ENCODE measurements around the gene PTPRZ1. TPM values are rescaled to one million over a fixed set of nuclear protein-coding genes. Genes with fewer than 3 reads are reported as not detected.

PTPRZ1 gene
- polyA plus RNA-seq, 1 of the 3 experiments (the other 2 are of a cell fraction): not detected

GRCh38 chr7:121908042-121908441, 35.1 kb downstream of the PTPRZ1 start:
- Histone ChIP-seq H3K9ac (no peak overlapping the region), H3K36me3 (replicated peaks in 1 of 2; ENCODE audit: control insufficient read depth in 1 of 2, insufficient read depth in 2 of 2, low read length in 1 of 2) (no peaks in the 10 kb centered on the region), H3K27ac (ENCODE audit: low read depth in 2 of 2, low read length in 1 of 2) (no peak overlapping the region), H4K20me1 (ENCODE audit: insufficient read depth) (no peaks in the 10 kb centered on the region), H3K4me1 (ENCODE audit: control insufficient read depth in 1 of 2, insufficient read depth in 2 of 2, low read depth in 1 of 2, low read length in 1 of 2) (no peaks in the 10 kb centered on the region), H3K9me3 (no peaks in the 10 kb centered on the region), H3K4me2 (no peak overlapping the region), H3K4me3 (ENCODE audit: low read depth in 2 of 2, low read length in 1 of 2) (no peak overlapping the region), H2AFZ (ENCODE audit: low read depth) (no peak overlapping the region), H3K79me2 (ENCODE audit: insufficient read depth) (no peaks in the 10 kb centered on the region), H3K27me3 (ENCODE audit: insufficient read depth) (peaks cover 11% of the 10 kb centered on the region; the same call in 1 of the 2 replicates), H3F3A (replicated peaks; ENCODE audit: insufficient read depth) (no peaks in the 10 kb centered on the region), H3K9me2 (no peaks in the 10 kb centered on the region)
- POLR2A ChIA-PET: interaction anchor here (0.7 kb wide), 1 partner anchor 728 kb away, joined by 4 read pairs; no protein-coding TSS in a partner anchor
- no peak for DNase-seq
- TF ChIP-seq JUND (IDR thresholded peaks at IDR 0.05) (no peak), CHD2 (IDR thresholded peaks at IDR 0.05; ENCODE audit: low read length, partially characterized antibody) (no peak), FOXM1 (IDR thresholded peaks at IDR 0.05; ENCODE audit: low read depth) (no peak), RAD21 (IDR thresholded peaks at IDR 0.05; ENCODE audit: low read length) (no peak), GABPA (IDR thresholded peaks at IDR 0.05; ENCODE audit: low read depth) (no peak), POLR2AphosphoS5 (IDR thresholded peaks at IDR 0.05; ENCODE audit: low read depth, low read length) (no peak), MEF2A (IDR thresholded peaks at IDR 0.05; ENCODE audit: borderline replicate concordance, low read depth) (no peak)
- CTCF ChIA-PET: no interaction called here

- WGBS (ENCODE audit: low lambda C conversion rate): 4% methylated on average over 3 of the region's 3 CpGs
- DNase-seq: no peak
- no peaks in the 10 kb centered on the region for H3K4me1 ChIP-seq (ENCODE audit: control insufficient read depth in 1 of 2, insufficient read depth in 2 of 2, low read depth in 1 of 2, low read length in 1 of 2)
- no peak overlapping the region for H2AFZ ChIP-seq (ENCODE audit: low read depth)
- no peak overlapping the region for H3K4me3 ChIP-seq (ENCODE audit: low read depth in 2 of 2, low read length in 1 of 2)
- no peak overlapping the region for H3K27ac ChIP-seq (ENCODE audit: low read depth in 2 of 2, low read length in 1 of 2)
- H3K9me3 ChIP-seq: no peaks in the 10 kb centered on the region
- H4K20me1 ChIP-seq (ENCODE audit: insufficient read depth): no peaks in the 10 kb centered on the region
- H3F3A ChIP-seq (replicated peaks; ENCODE audit: insufficient read depth): no peaks in the 10 kb centered on the region
- no peak for TF ChIP-seq RFX5 (IDR thresholded peaks at IDR 0.05; ENCODE audit: low read length)
- TF ChIP-seq JUND (IDR thresholded peaks at IDR 0.05): no peak
- no peak for TF ChIP-seq ZBTB33 (IDR thresholded peaks at IDR 0.05; ENCODE audit: borderline replicate concordance, low read depth)
- TF ChIP-seq, protein P1, sequence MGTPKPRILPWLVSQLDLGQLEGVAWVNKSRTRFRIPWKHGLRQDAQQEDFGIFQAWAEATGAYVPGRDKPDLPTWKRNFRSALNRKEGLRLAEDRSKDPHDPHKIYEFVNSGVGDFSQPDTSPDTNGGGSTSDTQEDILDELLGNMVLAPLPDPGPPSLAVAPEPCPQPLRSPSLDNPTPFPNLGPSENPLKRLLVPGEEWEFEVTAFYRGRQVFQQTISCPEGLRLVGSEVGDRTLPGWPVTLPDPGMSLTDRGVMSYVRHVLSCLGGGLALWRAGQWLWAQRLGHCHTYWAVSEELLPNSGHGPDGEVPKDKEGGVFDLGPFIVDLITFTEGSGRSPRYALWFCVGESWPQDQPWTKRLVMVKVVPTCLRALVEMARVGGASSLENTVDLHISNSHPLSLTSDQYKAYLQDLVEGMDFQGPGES (IDR thresholded peaks at IDR 0.05; ENCODE audit: low read depth, low read length): no peak
- no peak for TF ChIP-seq FOSL2 (IDR thresholded peaks at IDR 0.05; ENCODE audit: borderline replicate concordance, low read depth)
- no peak for TF ChIP-seq EP300 (IDR thresholded peaks at IDR 0.05; ENCODE audit: borderline replicate concordance in 1 of 2, low read depth in 1 of 2, low read length in 1 of 2)
- no peak for TF ChIP-seq RCOR1 (IDR thresholded peaks at IDR 0.05; ENCODE audit: low read length)
- TF ChIP-seq USF1 (IDR thresholded peaks at IDR 0.05; ENCODE audit: borderline replicate concordance, low read depth): no peak
- TF ChIP-seq SIN3A (IDR thresholded peaks at IDR 0.05; ENCODE audit: borderline replicate concordance, low read depth, low read length): no peak
- no peak for TF ChIP-seq NFIC (IDR thresholded peaks at IDR 0.05; ENCODE audit: borderline replicate concordance)
- no peaks in the 10 kb centered on the region for H3K9me2 ChIP-seq
- H3K4me2 ChIP-seq: no peak overlapping the region
- no peaks in the 10 kb centered on the region for H3K36me3 ChIP-seq (replicated peaks in 1 of 2; ENCODE audit: control insufficient read depth in 1 of 2, insufficient read depth in 2 of 2, low read length in 1 of 2)
- no peak overlapping the region for H3K9ac ChIP-seq
- peaks cover 23% of the 10 kb centered on the region; the same call in 1 of the 2 replicates for H3K27me3 ChIP-seq (ENCODE audit: insufficient read depth)
- CTCF ChIA-PET: interaction anchor here (0.6 kb wide), 2 partner anchors 14 to 47 kb away, joined by 3 to 4 read pairs; no protein-coding TSS in a partner anchor
- H3K79me2 ChIP-seq (ENCODE audit: insufficient read depth): no peaks in the 10 kb centered on the region
- POLR2A ChIA-PET: no interaction called here
These were observed 36.9 kb downstream of the PTPRZ1 start for GRCh38 chr7:121909716-121910345.
